GM06990 (cell line): ENCODE results near the gene COL3A1.

ENCODE experiments used
- DNase-seq: peaks from one replicate; pipeline ENCODE4 v3.0.0-alpha.2; 2011; ENCODE audit not compliant: insufficient read length; ENCODE audit errors: extremely low read depth
- H3K27me3 ChIP-seq: replicated peaks from 2 replicates; pipeline ENCODE4 v1.6.0; 2011; ENCODE audit warnings: low read length; ENCODE audit not compliant: control insufficient read depth, insufficient read depth
- H3K36me3 ChIP-seq: 2 replicates; pipeline ENCODE4 v1.5.1; 2011; ENCODE audit warnings: low read length; ENCODE audit not compliant: control insufficient read depth, insufficient read depth
- H3K4me3 ChIP-seq: replicated peaks from 2 replicates; pipeline ENCODE4 v1.5.1; 2011; ENCODE audit warnings: low read depth, mild to moderate bottlenecking, control low read depth, low read length
- TF ChIP-seq, protein P1 (sequence below): IDR thresholded peaks from 2 replicates; pipeline ENCODE4 v1.5.1; 2011; ENCODE audit warnings: low read length, control low read depth, mild to moderate bottlenecking, inconsistent platforms; ENCODE audit not compliant: insufficient read depth, poor library complexity, severe bottlenecking

Gene COL3A1

DNA sequence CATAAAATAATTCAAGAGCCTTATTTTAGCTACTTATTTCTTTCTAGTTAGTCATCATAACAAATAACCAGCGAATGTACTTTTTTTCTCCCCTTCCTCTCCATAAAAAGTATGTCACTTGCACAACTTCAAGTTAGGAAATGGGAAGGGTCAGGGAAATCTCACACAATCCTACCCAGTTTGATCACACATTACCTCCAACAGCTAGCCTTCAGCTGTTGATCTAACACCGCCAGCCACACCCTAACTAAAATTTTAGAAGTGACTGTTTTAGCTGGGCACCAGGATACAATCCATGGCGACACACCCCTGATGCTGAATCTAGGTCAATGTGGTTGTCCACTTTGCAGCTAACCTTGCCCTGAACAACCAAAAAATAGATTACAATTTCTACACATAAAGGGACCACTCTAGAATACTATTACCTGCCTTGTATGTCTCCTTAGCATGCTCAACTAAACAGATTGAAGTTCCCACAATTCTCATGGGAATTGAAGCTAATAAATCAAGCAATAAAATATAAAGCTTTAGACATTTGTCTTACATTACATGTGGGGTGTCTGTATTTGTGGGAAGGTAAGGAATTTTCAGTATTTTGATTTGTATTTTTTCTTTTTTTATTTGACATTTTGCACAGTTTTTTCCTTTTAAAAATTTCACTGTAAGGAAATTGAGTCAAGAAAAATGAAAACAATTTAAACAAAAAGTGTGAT is 7.3 kb upstream of the COL3A1 start:
- H3K4me3 ChIP-seq: no peak overlapping the region
- no peaks in the 10 kb centered on the region for H3K27me3 ChIP-seq
- no peak for DNase-seq
- TF ChIP-seq, protein P1, sequence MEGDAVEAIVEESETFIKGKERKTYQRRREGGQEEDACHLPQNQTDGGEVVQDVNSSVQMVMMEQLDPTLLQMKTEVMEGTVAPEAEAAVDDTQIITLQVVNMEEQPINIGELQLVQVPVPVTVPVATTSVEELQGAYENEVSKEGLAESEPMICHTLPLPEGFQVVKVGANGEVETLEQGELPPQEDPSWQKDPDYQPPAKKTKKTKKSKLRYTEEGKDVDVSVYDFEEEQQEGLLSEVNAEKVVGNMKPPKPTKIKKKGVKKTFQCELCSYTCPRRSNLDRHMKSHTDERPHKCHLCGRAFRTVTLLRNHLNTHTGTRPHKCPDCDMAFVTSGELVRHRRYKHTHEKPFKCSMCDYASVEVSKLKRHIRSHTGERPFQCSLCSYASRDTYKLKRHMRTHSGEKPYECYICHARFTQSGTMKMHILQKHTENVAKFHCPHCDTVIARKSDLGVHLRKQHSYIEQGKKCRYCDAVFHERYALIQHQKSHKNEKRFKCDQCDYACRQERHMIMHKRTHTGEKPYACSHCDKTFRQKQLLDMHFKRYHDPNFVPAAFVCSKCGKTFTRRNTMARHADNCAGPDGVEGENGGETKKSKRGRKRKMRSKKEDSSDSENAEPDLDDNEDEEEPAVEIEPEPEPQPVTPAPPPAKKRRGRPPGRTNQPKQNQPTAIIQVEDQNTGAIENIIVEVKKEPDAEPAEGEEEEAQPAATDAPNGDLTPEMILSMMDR: no peak
- no peaks in the 10 kb centered on the region for H3K36me3 ChIP-seq

DNA sequence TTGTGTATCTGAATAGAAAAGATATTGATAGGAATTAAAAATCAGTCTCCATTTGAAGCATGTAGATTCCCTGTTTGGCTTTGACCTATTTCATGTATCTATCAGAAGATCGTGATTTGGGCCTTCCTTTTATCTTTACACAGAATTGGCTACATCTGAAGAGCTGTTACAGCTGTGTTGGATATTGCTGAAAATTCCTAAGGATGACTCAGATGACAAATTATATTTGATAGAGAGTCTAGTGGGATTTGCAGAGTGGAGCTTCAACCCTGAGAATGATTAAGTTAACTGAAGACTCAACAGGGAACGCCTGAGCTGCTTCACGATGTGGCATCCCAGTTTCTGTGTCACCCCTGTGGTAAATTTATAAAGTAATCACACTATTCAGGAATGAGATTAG is 4.9 kb upstream of the COL3A1 start:
- TF ChIP-seq, protein P1: no peak
- Histone ChIP-seq H3K27me3 (no peaks in the 10 kb centered on the region), H3K36me3 (no peaks in the 10 kb centered on the region), H3K4me3 (no peak overlapping the region)
- no peak for DNase-seq

DNA sequence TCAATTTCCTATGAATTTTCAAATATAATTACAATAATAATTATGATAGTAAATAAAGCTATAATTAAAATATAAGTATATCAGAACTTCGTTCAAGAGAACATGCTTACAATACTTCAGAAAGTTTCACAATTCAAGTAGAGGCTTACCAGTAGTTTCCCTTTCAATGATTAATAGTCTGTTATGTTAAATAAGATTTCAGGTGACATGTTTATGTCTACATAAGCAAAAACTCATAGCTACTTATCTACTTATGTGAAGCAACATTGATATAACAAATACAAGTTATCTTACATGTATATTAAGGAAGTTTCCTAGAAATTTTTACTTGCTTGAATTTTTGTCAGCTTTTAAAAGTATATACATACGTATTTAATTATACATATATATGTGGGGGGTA is 4.5 kb upstream of the COL3A1 start:
- Histone ChIP-seq H3K27me3 (no peaks in the 10 kb centered on the region), H3K4me3 (no peak overlapping the region), H3K36me3 (no peaks in the 10 kb centered on the region)
- TF ChIP-seq, protein P1: no peak
- no peak for DNase-seq

DNA sequence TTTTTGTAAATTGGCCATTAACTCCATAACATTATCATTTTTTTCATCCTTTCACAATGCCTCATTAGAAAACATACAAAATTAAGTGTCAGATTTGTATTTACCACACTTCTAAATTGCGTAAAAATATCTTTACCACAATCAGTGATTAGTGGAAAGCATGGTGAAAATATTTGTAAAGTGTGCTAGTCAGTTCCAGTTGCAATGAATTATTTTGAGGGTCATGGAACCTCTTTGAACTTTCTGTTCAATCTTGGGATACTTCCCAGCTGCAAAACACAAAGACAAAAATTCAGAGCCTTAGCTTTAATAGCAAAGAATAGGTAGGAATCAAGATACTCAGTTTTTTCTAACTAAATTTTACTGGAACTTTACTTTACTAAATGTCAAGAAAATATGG is 4.0 kb upstream of the COL3A1 start:
- DNase-seq: no peak
- TF ChIP-seq, protein P1: no peak
- Histone ChIP-seq H3K27me3 (no peaks in the 10 kb centered on the region), H3K4me3 (no peak overlapping the region), H3K36me3 (no peaks in the 10 kb centered on the region)

DNA sequence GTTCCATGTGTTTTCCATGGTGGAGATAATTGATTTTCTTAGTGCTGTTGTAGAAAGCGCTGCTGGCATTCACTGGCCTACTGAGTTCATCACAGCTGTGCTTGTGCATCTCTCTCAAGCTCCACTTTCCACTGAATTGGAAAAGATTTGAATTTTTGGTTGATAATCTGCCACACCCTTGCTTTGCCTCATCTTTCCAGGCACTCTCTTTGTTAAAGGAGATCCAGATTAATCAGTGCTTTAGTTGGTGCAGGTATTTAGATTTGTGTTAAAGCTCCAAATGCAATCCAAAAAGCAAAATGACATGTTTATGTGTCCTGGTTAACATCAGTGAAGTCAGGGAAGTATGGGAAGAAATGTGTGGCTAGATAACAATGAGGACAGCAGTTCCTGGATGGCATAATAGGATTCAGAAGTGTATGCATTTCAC is 2.7 kb upstream of the COL3A1 start:
- DNase-seq: no peak
- no peak overlapping the region for H3K4me3 ChIP-seq
- no peaks in the 10 kb centered on the region for H3K36me3 ChIP-seq
- no peaks in the 10 kb centered on the region for H3K27me3 ChIP-seq
- TF ChIP-seq, protein P1: no peak

DNA sequence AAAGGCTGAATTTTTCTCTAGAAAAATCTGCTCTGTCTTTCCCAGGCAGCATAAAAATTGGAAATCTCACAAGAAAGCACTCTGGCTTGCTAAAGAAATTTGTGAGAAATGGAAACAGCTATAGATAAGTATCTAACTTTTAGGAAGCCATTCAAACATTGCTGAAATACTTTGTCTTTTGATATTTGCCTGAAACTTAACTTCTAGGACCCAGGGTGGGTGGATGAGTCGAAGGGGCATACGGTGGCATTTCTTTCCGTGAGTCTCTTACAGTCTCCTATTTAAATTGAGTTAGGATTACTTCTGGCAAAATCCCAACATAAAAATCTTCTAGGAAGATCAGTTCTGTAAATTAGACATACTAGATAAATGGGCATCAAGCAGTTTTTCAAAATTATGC is 532 bp upstream of the COL3A1 start:
- Histone ChIP-seq H3K4me3 (no peak overlapping the region), H3K36me3 (no peaks in the 10 kb centered on the region), H3K27me3 (no peaks in the 10 kb centered on the region)
- no peak for DNase-seq
- TF ChIP-seq, protein P1: no peak
